GM12872 (cell line): Measurements from ENCODE around the gene GALNT2.

Experiments
- CTCF ChIP-seq: IDR thresholded peaks from 3 replicates; pipeline ENCODE4 v1.5.1; 2011; ENCODE audit warnings: low read depth, mild to moderate bottlenecking, low read length, moderate library complexity; ENCODE audit not compliant: insufficient read depth

The GALNT2 gene

GRCh38 chr1:230165536-230165935 lies 98.5 kb downstream of the GALNT2 start:
- no peak for TF ChIP-seq CTCF

GRCh38 chr1:230166366-230167132 lies 99.5 kb downstream of the GALNT2 start:
- no peak for TF ChIP-seq CTCF

GRCh38 chr1:230167419-230167852 lies 100.4 kb downstream of the GALNT2 start:
- peak; percentile 93 for TF ChIP-seq CTCF

- no peak for TF ChIP-seq CTCF
These were observed 102.6 kb downstream of the GALNT2 start for GRCh38 chr1:230169454-230170152.

GRCh38 chr1:230170153-230170547 lies 103.1 kb downstream of the GALNT2 start:
- TF ChIP-seq CTCF, result no peak

GRCh38 chr1:230170622-230171021 lies 103.6 kb downstream of the GALNT2 start:
- TF ChIP-seq CTCF, result no peak

- TF ChIP-seq CTCF, result no peak
These were observed 104.4 kb downstream of the GALNT2 start for GRCh38 chr1:230171356-230172015.
